ENCODE data around the gene PLA2G4E.

DNA sequence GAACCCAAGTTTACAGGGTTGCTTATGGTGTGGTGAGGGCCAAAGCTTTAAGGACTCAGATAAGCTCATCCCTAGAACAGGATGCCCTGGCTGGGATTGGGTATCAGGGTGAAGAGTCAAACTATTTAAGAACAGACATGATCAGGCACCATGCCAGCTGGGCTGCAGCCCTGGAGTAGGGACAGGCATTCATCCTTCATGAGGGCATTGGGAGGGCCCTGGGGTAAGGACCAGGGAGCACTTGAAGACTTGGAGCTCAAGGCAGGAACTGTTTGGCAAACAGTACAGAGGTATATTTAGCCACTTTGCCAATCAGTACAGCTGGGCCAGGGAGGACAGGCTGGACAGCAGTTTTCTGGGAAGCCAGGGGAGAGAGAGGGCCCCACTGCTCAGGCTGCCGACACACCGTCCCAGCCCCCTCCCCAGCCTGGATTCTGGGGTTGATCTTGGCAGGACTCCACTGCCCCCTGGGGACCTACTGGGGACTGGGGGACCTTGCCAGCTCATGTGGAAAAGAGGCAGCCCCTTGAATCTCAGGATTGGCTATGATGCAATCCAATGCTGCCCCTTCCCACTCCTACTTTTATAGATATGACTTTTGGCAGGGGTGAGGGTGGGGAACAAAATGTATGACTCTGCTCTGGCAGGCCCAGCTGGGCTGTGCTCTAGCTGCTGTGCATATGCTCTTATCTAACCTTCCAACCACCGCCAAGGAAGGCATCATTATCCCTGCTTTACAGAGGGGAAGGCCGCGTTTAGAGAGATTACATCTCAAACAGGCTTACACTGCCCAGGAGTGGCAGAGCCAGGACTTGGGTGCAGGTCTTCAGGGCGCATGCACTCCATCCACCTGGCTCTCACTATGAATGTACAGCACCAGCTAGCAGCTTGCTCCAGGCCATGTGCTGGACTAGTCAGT lies 2.3 kb downstream of the PLA2G4E start:
- TF ChIP-seq, protein P1, sequence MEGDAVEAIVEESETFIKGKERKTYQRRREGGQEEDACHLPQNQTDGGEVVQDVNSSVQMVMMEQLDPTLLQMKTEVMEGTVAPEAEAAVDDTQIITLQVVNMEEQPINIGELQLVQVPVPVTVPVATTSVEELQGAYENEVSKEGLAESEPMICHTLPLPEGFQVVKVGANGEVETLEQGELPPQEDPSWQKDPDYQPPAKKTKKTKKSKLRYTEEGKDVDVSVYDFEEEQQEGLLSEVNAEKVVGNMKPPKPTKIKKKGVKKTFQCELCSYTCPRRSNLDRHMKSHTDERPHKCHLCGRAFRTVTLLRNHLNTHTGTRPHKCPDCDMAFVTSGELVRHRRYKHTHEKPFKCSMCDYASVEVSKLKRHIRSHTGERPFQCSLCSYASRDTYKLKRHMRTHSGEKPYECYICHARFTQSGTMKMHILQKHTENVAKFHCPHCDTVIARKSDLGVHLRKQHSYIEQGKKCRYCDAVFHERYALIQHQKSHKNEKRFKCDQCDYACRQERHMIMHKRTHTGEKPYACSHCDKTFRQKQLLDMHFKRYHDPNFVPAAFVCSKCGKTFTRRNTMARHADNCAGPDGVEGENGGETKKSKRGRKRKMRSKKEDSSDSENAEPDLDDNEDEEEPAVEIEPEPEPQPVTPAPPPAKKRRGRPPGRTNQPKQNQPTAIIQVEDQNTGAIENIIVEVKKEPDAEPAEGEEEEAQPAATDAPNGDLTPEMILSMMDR (IDR thresholded peaks at IDR 0.05 in 2 of 3, conservative IDR thresholded peaks at IDR 0.05 in 1 of 3; ENCODE audit: borderline replicate concordance in 1 of 3, insufficient read depth in 1 of 3, low read depth in 2 of 3, low read length in 2 of 3) = no peak
- TF ChIP-seq POLR2AphosphoS5 (IDR thresholded peaks at IDR 0.05; ENCODE audit: low read depth, low read length) = no peak
- no peak for TF ChIP-seq ZNF274 (IDR thresholded peaks at IDR 0.05; ENCODE audit: low read depth, low read length)
- TF ChIP-seq, protein P2, sequence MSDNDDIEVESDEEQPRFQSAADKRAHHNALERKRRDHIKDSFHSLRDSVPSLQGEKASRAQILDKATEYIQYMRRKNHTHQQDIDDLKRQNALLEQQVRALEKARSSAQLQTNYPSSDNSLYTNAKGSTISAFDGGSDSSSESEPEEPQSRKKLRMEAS (IDR thresholded peaks at IDR 0.05) = no peak
- TF ChIP-seq, protein P3, sequence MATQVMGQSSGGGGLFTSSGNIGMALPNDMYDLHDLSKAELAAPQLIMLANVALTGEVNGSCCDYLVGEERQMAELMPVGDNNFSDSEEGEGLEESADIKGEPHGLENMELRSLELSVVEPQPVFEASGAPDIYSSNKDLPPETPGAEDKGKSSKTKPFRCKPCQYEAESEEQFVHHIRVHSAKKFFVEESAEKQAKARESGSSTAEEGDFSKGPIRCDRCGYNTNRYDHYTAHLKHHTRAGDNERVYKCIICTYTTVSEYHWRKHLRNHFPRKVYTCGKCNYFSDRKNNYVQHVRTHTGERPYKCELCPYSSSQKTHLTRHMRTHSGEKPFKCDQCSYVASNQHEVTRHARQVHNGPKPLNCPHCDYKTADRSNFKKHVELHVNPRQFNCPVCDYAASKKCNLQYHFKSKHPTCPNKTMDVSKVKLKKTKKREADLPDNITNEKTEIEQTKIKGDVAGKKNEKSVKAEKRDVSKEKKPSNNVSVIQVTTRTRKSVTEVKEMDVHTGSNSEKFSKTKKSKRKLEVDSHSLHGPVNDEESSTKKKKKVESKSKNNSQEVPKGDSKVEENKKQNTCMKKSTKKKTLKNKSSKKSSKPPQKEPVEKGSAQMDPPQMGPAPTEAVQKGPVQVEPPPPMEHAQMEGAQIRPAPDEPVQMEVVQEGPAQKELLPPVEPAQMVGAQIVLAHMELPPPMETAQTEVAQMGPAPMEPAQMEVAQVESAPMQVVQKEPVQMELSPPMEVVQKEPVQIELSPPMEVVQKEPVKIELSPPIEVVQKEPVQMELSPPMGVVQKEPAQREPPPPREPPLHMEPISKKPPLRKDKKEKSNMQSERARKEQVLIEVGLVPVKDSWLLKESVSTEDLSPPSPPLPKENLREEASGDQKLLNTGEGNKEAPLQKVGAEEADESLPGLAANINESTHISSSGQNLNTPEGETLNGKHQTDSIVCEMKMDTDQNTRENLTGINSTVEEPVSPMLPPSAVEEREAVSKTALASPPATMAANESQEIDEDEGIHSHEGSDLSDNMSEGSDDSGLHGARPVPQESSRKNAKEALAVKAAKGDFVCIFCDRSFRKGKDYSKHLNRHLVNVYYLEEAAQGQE (IDR thresholded peaks at IDR 0.05; ENCODE audit: low read depth) = no peak
- no peak for TF ChIP-seq RAD21 (IDR thresholded peaks at IDR 0.05; ENCODE audit: low read depth)
- TF ChIP-seq POLR2A (IDR thresholded peaks at IDR 0.05; ENCODE audit: borderline replicate concordance, extremely low read depth, insufficient read depth, insufficient read length) = no peak
- TF ChIP-seq EGR1 (IDR thresholded peaks at IDR 0.05; ENCODE audit: low read depth) = no peak
- TF ChIP-seq JUND (IDR thresholded peaks at IDR 0.05) = no peak
- no peak for TF ChIP-seq SRF (IDR thresholded peaks at IDR 0.05; ENCODE audit: low read depth)
- TF ChIP-seq ZFX (IDR thresholded peaks at IDR 0.05) = no peak

All from HCT116 (cell line).